A673 (cell line): ENCODE results near the gene SND1. TPM values are rescaled to one million over a fixed set of nuclear protein-coding genes. Genes with fewer than 3 reads are reported as not detected.

Source experiments
- BruUV-seq: library from RNA; stranded (reverse); fragments of 400-500 nt; replicated peaks from 2 replicates; lab custom pipeline; 2021; lab: Mats Ljungman, UMichigan
- CTCF ChIA-PET: fragments of 300-600 bp; sonication (Branson Sonifier 250); formaldehyde crosslinking; loops from one replicate; lab custom pipeline; 2022; ENCODE audit warnings: antibody characterized with exemption; lab: Charles Lee
- POLR2A ChIA-PET: fragments of 300-600 bp; sonication (Branson Sonifier 250); formaldehyde crosslinking; loops from one replicate; lab custom pipeline; 2022; ENCODE audit warnings: antibody characterized with exemption; ENCODE audit not compliant: low non-redundant PET; lab: Charles Lee
- DNase-seq: peaks from one replicate; pipeline ENCODE4 v3.0.0-alpha.2; 2015; ENCODE audit warnings: low spot score
- H3K27ac ChIP-seq: fragments of 200-600 bp; sonication (generic); 2 replicates; pipeline ENCODE4 v1.5.1; 2016; ENCODE audit warnings: mixed run types, low read depth, mild to moderate bottlenecking, mixed read lengths, antibody characterized with exemption, low read length; ENCODE audit not compliant: poor library complexity, severe bottlenecking
- H3K27me3 ChIP-seq: fragments of 200-600 bp; sonication (generic); replicated peaks from 2 replicates; pipeline ENCODE4 v1.6.1; 2017; ENCODE audit warnings: mixed run types, low read depth, mild to moderate bottlenecking, mixed read lengths, antibody characterized with exemption, low read length; ENCODE audit not compliant: insufficient read depth, poor library complexity
- H3K36me3 ChIP-seq: fragments of 200-600 bp; sonication (generic); 2 replicates; pipeline ENCODE4 v1.6.1; 2016; ENCODE audit warnings: mixed run types, mild to moderate bottlenecking, mixed read lengths, antibody characterized with exemption, low read length; ENCODE audit not compliant: insufficient read depth, poor library complexity, severe bottlenecking
- H3K4me1 ChIP-seq: fragments of 200-600 bp; sonication (generic); 2 replicates; pipeline ENCODE4 v1.6.1; 2017; ENCODE audit warnings: mixed run types, mild to moderate bottlenecking, mixed read lengths, antibody characterized with exemption, low read length; ENCODE audit not compliant: insufficient read depth, poor library complexity, severe bottlenecking
- H3K4me3 ChIP-seq: fragments of 200-600 bp; sonication (generic); 2 replicates; pipeline ENCODE4 v1.5.1; 2016; ENCODE audit warnings: low read depth, mixed run types, mild to moderate bottlenecking, mixed read lengths, low read length; ENCODE audit not compliant: poor library complexity, severe bottlenecking
- H3K9me3 ChIP-seq: fragments of 200-600 bp; sonication (generic); 2 replicates; pipeline ENCODE4 v1.6.1; 2016; ENCODE audit warnings: mixed run types, low read depth, mild to moderate bottlenecking, mixed read lengths, antibody characterized with exemption, low read length; ENCODE audit not compliant: poor library complexity, severe bottlenecking
- EZH2 ChIP-seq: fragments of 200-600 bp; sonication (generic); IDR thresholded peaks from 2 replicates; pipeline ENCODE4 v1.6.1; 2017; ENCODE audit warnings: borderline replicate concordance, low read depth, mild to moderate bottlenecking, mixed read lengths, antibody characterized with exemption, low read length; ENCODE audit not compliant: poor library complexity, severe bottlenecking
- intact Hi-C: fragments of 100-400 bp; cut with micrococcal nuclease; formaldehyde crosslinking; loops from one replicate; pipeline ENCODE4 v1.10.0; 2022; ENCODE audit not compliant: unreplicated experiment
- total RNA-seq: library from RNA; stranded (reverse); gene quantifications from 2 replicates; pipeline ENCODE4 v1.2.3, GENCODE V29; 2021
- TF ChIP-seq, protein P1 (sequence below): fragments of 300-800, 200-600 bp; sonication (generic); conservative IDR thresholded peaks from 2 replicates; pipeline ENCODE4 v1.5.1; 2017; ENCODE audit warnings: low read depth, mild to moderate bottlenecking, antibody characterized with exemption, low read length, moderate library complexity, mixed read lengths

The SND1 gene
- total RNA-seq, 1 experiment from 2014 or later, result 177 TPM

GRCh38 chr7:127782654-127783559 lies 130.9 kb downstream of the SND1 start:
- ChIA-PET CTCF (interaction anchor here (0.6 kb wide), 1 partner anchor 71 kb away, joined by 3 read pairs; no protein-coding TSS in a partner anchor), POLR2A (interaction anchor here (0.6 kb wide), 1 partner anchor 12 kb away, joined by 4 read pairs; no protein-coding TSS in a partner anchor)

GRCh38 chr7:127786184-127786583 lies 134.2 kb downstream of the SND1 start:
- peak; percentile 43 for DNase-seq
- H3K4me3 ChIP-seq, result no peak overlapping the region
- intact Hi-C loops, result no loop called here
- no peaks in the 10 kb centered on the region for H3K36me3 ChIP-seq
- no peak for TF ChIP-seq EZH2
- TF ChIP-seq, protein P1, sequence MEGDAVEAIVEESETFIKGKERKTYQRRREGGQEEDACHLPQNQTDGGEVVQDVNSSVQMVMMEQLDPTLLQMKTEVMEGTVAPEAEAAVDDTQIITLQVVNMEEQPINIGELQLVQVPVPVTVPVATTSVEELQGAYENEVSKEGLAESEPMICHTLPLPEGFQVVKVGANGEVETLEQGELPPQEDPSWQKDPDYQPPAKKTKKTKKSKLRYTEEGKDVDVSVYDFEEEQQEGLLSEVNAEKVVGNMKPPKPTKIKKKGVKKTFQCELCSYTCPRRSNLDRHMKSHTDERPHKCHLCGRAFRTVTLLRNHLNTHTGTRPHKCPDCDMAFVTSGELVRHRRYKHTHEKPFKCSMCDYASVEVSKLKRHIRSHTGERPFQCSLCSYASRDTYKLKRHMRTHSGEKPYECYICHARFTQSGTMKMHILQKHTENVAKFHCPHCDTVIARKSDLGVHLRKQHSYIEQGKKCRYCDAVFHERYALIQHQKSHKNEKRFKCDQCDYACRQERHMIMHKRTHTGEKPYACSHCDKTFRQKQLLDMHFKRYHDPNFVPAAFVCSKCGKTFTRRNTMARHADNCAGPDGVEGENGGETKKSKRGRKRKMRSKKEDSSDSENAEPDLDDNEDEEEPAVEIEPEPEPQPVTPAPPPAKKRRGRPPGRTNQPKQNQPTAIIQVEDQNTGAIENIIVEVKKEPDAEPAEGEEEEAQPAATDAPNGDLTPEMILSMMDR, result no peak
- H3K27ac ChIP-seq, result no peak overlapping the region
- no TSS peak for BruUV-seq
- peaks cover 46% of the 10 kb centered on the region for H3K4me1 ChIP-seq
- ChIA-PET POLR2A (no interaction called here), CTCF (interaction anchor here (0.7 kb wide), 1 partner anchor 595 kb away, joined by 4 read pairs; no protein-coding TSS in a partner anchor)
- H3K27me3 ChIP-seq, result no peaks in the 10 kb centered on the region
- no peaks in the 10 kb centered on the region for H3K9me3 ChIP-seq

More at GRCh38 chr7:127782654-127783559, 130.9 kb downstream of the SND1 start:
- TF ChIP-seq, protein P1, result no peak
- TF ChIP-seq EZH2, result no peak
- Histone ChIP-seq H3K27ac (no peak overlapping the region), H3K4me1 (peaks cover 34% of the 10 kb centered on the region), H3K27me3 (no peaks in the 10 kb centered on the region), H3K36me3 (no peaks in the 10 kb centered on the region), H3K9me3 (no peaks in the 10 kb centered on the region), H3K4me3 (no peak overlapping the region)
- DNase-seq, result no peak
- intact Hi-C loops, result no loop called here
- BruUV-seq, result no TSS peak

DNA sequence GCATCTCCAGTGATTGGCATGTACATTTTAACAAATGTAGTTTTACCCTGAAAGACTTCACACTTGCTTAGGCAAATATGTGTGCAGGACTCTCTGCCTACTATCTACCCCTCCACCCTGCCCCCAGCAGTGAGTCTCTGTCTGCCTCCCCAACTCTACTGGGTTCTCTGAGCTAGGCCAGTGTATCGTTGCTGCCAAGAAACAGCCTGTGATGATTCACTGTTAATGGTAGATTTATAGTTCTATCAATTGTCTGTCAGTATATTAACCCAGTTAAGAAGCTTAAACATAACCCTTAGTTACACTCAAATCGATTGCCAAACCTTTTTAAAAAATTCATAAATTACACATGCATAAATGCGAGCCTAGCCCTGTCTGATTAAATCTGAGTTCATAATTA lies 137.0 kb downstream of the SND1 start:
- no peaks in the 10 kb centered on the region for H3K36me3 ChIP-seq
- H3K4me3 ChIP-seq, result no peak overlapping the region
- H3K4me1 ChIP-seq, result peaks cover 50% of the 10 kb centered on the region
- ChIA-PET POLR2A (no interaction called here), CTCF (no interaction called here)
- intact Hi-C loops, result no loop called here
- no peaks in the 10 kb centered on the region for H3K27me3 ChIP-seq
- H3K9me3 ChIP-seq, result no peaks in the 10 kb centered on the region
- no TSS peak for BruUV-seq
- TF ChIP-seq EZH2, result no peak
- TF ChIP-seq, protein P1, result no peak
- no peak for DNase-seq
- no peak overlapping the region for H3K27ac ChIP-seq
